NCI-H146 treated with DMSO at 0.1 percent for 48 hours (cell line): ENCODE measurements around the gene PLPPR3.

ENCODE experiments used
- DNase-seq: peaks from one replicate; lab custom pipeline; 2025; ENCODE audit not compliant: unreplicated experiment; lab: John Stamatoyannopoulos, UW

PLPPR3 gene

DNA sequence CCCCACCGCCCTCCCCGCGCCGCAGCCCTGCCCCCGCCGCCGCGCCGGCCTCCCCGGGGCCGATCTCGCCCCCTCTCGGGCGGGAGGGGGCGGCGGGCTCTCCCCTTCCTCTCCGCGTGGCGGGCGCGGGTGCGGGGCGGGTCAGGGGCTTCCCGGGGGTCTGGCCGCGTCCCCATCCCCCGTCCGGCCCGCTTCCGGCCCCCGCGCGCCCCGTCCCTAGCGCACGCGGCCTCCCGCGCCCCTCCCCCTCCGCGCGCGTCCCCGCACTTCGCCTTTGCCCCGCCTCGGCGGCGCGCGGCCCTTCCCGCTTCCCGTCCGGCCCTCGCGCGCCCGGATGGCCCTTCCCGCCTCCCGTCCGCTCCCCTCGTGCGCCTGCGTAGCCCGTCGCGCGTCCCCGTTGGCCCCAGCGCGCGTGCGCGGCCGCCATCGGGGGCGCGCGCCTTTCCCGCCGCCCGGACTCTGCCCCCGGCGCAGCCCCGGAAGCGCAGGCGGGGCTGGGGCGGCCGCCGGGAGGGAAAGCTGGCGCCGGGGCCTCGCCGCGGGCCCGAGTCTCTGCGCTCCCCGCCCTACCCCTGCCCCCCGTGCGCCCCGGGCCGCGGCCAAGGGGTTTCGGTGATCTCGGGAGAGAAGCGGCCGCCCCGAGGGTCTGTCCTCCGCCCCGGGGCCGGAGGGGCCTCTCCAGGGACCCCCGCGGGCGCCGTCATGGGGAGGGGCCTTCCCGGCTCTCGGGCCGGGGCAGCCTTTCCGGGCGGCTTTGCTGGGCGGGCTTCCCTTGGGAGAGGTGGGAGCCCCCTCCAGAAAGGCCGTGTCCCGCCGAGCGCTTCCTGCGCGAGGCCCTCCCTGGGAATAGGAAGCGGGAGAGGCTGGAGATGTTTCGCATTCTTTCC lies 24.0 kb downstream of the PLPPR3 start:
- DNase-seq: peak; percentile 34

- peak; percentile 95 for DNase-seq
These were observed 24.8 kb downstream of the PLPPR3 start, which contains the start of gene PTBP1 for GRCh38 chr19:796692-797527. Gene PTBP1, plus strand, starts transcription at chr19:797452. Its CDS starts 46 bp downstream, at chr19:797498.

DNA sequence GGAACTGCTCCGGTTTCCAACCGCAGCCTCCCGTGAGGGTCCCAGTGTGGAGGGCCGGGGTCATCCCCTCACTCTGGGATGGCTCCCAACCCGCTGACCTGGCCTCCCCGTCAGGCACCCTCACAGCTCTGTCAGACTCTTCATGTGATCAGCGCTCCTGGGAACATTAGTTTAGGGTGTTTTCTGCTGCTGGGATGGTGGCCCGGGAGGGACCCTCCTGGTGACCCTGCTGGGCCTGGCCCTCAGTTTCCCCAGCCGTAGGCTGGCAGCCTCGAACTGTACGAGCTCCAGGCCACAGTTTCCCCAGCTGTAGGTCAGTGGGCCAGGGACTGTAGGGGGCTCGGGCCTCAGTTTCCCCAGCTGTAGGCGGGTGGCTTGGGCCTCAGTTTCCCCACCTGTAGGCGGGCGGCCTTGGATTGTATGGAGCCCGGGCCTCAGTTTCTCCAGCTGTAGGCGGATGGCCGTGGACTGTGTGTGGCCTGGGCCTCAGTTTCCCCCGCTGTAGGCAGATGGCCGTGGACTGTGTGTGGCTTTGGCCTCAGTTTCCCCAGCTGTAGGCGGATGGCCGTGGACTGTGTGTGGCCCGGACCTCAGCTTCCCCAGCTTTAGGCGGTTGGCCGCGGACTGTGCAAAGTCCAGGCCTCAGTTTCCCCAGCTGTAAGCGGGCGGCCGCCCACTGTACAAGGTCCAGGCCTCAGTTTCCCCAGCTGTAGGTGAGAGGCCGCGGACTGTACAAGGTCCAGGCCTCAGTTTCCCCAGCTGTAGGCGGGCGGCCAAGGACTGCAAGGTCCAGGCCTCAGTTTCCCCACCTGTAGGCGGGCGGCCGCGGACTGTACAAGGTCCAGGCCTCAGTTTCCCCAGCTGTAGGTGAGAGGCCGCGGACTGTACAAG lies 25.8 kb downstream of the PLPPR3 start:
- DNase-seq: no peak

- no peak for DNase-seq
These were observed 26.6 kb downstream of the PLPPR3 start for GRCh38 chr19:795073-795611.

DNA sequence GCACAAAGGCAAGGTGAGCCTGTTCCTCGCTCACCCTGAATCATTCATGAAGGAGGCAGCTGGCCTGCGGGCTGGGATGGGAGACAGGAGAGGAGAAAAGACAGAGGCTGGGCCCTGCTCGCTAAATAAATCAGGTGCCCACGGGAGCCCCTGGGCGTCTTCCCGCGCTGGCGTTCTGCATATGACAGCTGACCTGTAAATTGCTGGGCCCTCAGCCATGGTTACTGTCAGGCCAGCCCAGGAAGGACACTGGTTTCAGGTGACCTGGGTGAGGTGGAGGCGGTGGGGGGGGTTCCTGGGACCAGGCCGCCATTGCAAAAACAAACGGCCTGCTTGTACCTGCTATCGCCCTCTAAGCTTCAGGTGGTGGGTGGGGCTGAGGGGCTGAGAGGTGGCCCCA lies 27.9 kb downstream of the PLPPR3 start:
- no peak for DNase-seq

DNA sequence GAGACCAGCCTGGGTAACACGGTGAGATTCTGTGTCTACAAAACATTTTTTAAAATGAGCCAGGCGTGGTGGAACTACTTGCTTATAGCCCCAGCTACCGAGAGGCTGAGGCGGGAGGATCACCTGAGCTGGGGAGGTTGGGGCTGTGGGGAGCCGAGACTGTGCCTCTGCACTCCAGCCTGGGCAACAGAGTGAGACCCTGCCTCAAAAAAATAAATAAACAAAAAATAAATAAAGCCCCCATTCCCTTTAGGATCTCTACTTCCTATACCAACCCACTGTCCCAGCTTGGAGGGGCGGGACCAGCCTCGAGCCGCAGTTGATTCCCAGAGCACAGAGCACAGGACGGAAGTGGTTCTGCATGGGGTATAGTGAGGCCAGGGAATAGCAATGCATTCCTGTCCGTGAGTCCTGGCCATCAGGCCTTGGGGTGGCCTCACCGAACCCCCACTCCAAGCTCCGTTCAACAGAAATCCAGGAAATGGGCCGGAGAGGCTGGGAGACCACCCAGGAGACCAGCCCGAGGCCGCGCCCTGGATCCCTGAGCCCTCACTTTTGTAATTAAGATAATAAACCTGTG lies 29.4 kb downstream of the PLPPR3 start:
- DNase-seq: no peak

GRCh38 chr19:791567-792305 lies 30.0 kb downstream of the PLPPR3 start:
- DNase-seq: no peak

- no peak for DNase-seq
These were observed 30.7 kb downstream of the PLPPR3 start for GRCh38 chr19:791007-791566.

- DNase-seq: no peak
These were observed 32.1 kb downstream of the PLPPR3 start for GRCh38 chr19:789701-790060.

GRCh38 chr19:788983-789700 lies 32.6 kb downstream of the PLPPR3 start:
- DNase-seq: no peak

DNA sequence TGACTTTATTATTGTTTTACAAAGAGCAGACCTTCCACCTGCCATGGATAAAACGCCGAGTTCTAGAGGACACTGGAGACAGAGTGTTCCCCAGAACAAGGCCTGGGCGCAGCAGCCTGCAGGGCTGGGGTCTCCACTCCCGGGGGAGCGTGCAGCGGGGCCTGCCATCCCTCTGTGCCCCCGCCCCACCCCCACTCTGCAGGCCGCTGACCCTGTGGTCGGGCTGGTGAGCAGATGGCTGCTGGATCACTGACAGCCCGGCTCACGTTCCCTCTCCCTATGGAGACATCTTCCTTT lies 33.1 kb downstream of the PLPPR3 start:
- no peak for DNase-seq

- DNase-seq: no peak
These were observed 34.2 kb downstream of the PLPPR3 start for GRCh38 chr19:787536-787935.

DNA sequence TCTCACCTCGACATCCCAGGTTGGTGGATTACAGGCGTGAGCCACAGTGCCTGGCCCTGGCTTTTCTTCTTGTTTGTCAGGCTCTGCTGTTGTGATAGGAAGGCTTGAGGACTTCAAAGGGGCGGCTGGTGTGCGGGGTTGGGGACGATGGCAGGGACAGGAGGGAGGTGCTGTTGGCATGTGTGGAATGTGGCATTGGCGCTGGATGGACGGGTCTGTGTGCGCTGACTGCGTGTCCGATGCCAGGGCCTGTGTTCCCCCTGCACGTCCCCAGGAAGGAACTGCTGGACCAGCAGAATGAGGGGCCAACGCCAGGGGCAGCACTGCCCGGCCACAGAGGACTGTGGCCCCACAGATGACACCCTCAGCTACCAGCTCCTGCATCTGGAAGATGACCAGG lies 37.2 kb downstream of the PLPPR3 start:
- no peak for DNase-seq

DNA sequence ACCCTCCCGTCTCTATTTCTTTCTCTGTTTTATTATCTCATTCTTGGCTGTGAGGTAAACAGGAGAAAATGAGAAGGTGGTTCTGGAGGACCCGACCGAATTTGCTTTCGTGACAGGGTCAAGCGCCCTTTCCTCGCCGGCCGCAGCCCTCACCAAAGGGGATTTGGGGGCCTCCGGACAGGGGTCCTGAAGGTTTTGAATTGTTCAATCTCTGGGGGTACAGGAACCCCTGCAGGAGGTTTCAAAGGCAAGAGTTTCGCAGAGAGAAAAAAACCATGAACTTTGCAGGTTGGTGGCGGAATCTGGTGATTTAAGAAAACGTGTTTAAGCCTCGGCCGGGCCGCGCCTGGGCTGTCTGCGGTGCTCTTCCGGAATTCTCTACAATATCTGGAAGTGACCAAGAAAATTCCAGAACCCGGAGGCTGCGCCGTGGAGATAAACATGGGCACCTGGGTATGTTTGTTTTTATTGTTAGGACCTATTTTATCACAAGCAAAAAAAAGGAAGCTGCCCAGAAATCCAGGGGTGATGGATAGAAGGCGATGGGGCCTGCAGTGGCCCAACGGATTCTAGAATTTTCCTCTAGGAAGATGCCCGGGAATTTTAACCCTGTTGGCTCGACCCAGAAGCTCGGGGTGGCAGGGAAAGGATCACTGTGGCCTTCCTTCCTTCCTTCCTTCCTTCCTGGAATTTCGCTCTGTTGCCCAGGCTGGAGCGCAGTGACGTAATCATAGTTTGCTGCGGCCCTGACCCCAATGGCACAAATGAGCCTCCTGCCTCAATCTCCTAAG lies 38.7 kb downstream of the PLPPR3 start:
- DNase-seq: no peak

DNA sequence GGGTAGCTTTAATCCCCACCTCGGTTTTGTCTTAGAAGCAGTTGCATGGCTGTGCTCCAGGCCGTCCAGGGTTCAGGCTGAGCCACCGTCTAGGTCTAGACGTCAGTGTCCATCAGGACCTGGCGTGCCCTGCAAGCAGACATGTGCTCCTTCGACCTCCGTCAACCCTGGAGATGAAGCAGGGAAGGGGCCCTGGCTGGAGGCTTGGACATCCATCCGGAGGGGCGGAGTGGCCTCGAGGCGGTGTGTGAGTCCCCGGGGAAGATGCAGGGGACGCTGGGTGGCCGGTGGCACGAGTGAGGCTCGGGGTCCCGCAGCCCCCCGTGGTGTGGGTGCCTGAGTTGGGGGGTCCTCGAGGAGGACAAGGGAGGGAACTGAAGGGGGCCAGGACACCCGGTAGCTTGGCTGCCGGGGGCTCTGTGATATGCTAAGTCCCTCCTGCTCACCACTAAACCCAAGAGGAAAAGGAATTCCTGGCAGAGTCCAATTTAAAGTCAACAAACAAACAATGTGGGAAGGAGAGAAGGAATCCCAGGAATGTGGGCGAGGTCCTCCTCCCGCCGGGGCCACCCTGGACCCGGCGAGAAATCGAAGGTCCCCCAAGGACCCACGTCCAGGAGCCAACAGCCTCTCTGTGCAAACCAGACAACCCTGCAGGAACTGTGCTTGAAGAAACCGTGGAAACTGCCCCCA lies 39.4 kb downstream of the PLPPR3 start:
- DNase-seq: no peak

- DNase-seq: no peak
These were observed 40.0 kb downstream of the PLPPR3 start for GRCh38 chr19:781800-782184.

DNA sequence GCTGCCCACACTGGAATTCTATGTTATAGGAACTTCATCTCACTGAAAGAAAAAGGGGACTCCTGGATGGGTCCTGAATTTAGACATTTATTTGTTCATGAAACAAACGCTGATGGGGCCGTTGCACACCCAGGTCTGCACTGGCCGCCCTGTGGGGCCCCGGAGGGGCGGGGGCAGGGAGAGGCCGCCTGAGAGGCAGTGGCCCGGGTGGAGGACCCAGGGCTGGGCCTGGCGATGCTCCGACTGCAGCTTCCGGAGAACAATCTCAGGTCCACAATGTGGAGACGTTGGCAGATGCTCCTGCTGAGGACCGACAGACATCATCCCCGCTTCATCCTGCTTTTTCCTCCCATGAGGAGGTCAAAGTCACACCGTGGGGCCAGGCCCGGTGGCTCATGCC lies 40.8 kb downstream of the PLPPR3 start:
- DNase-seq: no peak
